Brain microvascular endothelial cell (primary cell): ENCODE measurements around the gene SLC19A1.

ENCODE experiments used
- DNase-seq: peaks from one replicate; pipeline ENCODE4 v3.0.0-alpha.2; 2020
- H3K27ac ChIP-seq: fragments of 250-450 bp; sonication (Bioruptor Pico); 2 replicates; pipeline ENCODE4 v1.5.1; 2020; ENCODE audit warnings: mild to moderate bottlenecking, moderate library complexity
- H3K27me3 ChIP-seq: fragments of 250-450 bp; sonication (Bioruptor Pico); replicated peaks from 2 replicates; pipeline ENCODE4 v1.5.1; 2020; ENCODE audit warnings: mild to moderate bottlenecking
- H3K36me3 ChIP-seq: fragments of 250-450 bp; sonication (Bioruptor Pico); replicated peaks from 2 replicates; pipeline ENCODE4 v1.5.1; 2020; ENCODE audit warnings: mild to moderate bottlenecking
- H3K4me3 ChIP-seq: 2 replicates; pipeline ENCODE4 v1.5.1; 2011; ENCODE audit warnings: low read depth, mild to moderate bottlenecking, control low read depth, low read length, moderate library complexity
- CTCF ChIP-seq: IDR thresholded peaks from 2 replicates; pipeline ENCODE4 v1.5.1; 2011; ENCODE audit warnings: low read depth, mild to moderate bottlenecking, moderate library complexity, low read length, control low read depth, inconsistent platforms; ENCODE audit errors: missing control alignments
- in situ Hi-C: cut with HindIII; loops from 2 replicates; pipeline ENCODE4 v1.10.0; 2017; ENCODE audit warnings: low sequenced_read_pairs, low pct_ligation_motif_present

SLC19A1 gene

DNA sequence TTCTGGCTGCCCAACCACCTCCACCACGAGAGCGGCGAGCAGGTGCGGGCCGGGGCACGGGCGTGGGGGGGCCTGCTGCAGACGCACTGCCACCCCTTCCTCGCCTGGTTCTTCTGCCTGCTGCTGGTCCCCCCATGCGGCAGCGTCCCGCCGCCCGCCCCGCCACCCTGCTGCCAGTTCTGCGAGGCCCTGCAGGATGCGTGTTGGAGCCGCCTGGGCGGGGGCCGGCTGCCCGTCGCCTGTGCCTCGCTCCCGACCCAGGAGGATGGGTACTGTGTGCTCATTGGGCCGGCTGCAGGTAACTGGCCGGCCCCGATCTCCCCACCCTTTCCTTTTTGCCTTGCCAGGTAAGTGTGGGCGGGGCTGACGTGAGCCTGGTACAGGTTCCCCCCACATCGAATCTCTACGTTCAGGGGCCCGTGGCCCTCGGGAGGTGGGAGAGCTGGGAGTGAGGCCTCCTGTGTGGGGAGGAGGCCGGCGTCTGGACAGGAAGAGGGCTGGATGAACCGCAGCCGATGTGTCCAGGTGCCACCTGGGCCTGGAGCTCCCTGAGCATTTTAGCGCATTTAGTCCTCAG lies 85.6 kb downstream of the SLC19A1 start:
- TF ChIP-seq CTCF: no peak
- in situ Hi-C loops: no loop called here
- no peak for DNase-seq

GRCh38 chr21:45455674-45456583 lies 86.3 kb downstream of the SLC19A1 start:
- TF ChIP-seq CTCF: no peak
- peak overlapping the region; percentile 44 for H3K27ac ChIP-seq
- H3K36me3 ChIP-seq: peaks cover 7% of the 10 kb centered on the region
- no peaks in the 10 kb centered on the region for H3K27me3 ChIP-seq
- in situ Hi-C loops: no loop called here
- no peak for DNase-seq
- H3K4me3 ChIP-seq: peak overlapping the region; percentile 12

More for the DNA sequence above, 85.6 kb downstream of the SLC19A1 start:
- H3K4me3 ChIP-seq: no peak overlapping the region
- H3K36me3 ChIP-seq: peaks cover 7% of the 10 kb centered on the region
- no peak overlapping the region for H3K27ac ChIP-seq
- H3K27me3 ChIP-seq: no peaks in the 10 kb centered on the region

DNA sequence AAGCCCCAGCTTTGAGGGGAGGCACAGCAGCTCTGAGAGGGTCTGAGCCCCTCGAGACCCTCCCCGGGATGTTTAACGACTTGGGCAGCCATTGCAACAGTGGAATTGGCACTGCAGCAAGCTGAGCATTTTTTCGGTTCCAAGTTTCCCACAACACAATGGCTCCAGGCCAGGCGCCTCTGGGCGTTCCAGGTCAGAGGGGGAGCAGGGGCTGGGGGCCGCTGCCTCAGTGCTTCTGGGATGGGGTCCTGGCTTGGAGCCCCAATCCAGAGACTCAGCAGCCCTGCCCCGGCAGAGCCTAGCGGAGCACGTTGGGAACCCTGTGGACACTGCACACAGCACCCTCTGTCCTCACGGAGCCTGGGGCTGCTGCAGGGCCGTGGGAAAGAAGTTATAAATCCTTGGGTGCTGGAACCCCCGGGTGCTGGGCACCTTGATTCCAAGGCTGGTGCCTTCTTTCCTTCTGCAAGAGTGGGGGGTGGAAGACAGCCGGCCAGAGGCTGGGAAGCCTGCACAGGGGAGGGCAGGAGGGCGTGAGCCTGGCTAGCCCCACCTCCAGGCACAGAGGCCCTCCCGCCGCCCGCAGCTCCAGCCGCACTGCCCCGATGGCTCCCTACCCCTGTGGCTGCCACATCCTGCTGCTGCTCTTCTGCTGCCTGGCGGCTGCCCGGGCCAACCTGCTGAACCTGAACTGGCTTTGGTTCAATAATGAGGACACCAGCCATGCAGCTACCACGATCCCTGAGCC lies 87.1 kb downstream of the SLC19A1 start:
- Histone ChIP-seq H3K27ac (peak overlapping the region; percentile 44), H3K27me3 (no peaks in the 10 kb centered on the region), H3K4me3 (peak overlapping the region; percentile 12), H3K36me3 (peaks cover 5% of the 10 kb centered on the region)
- no peak for DNase-seq
- TF ChIP-seq CTCF: no peak
- in situ Hi-C loops: no loop called here

GRCh38 chr21:45454060-45454925 lies 87.9 kb downstream of the SLC19A1 start:
- no peak for TF ChIP-seq CTCF
- Histone ChIP-seq H3K27ac (no peak overlapping the region), H3K27me3 (no peaks in the 10 kb centered on the region), H3K36me3 (peaks cover 5% of the 10 kb centered on the region), H3K4me3 (no peak overlapping the region)
- no peak for DNase-seq
- in situ Hi-C loops: no loop called here

DNA sequence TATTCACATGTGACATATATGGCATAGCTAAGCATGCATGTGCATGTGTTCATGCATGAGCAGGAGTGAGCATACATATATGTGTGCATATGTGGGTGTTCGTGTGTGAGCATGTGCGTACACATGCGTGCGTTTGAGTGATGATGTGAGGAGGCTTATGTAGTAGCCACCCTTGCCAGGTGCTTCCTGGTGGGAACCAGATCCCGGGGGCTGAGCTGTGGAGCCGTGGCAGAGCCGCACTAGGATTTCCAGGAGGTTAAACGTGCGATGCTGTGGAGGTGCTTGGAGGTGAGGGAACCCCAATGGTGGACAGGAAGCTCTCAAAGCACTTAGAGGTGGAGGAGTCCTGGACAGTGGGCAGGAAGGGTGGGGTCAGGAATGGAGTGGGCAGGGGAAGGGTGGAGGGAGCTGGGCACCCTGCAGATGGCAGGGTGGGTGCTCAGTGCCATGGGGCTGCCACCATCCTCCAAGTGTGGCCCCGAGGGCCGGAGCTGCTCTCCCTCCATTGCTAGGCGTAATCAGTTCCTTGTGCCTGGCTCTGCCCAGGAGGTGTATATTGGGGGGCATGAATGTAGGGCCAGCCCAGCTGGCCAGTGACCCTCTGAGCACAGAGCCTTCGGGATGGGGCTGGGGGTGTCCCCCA lies 88.8 kb downstream of the SLC19A1 start:
- H3K27me3 ChIP-seq: no peaks in the 10 kb centered on the region
- H3K27ac ChIP-seq: no peak overlapping the region
- no peak for TF ChIP-seq CTCF
- DNase-seq: no peak
- peaks cover 5% of the 10 kb centered on the region for H3K36me3 ChIP-seq
- no peak overlapping the region for H3K4me3 ChIP-seq
- in situ Hi-C loops: no loop called here
